ENCODE data around the gene PROSER3. TPM values are rescaled to one million over a fixed set of nuclear protein-coding genes. Genes with fewer than 3 reads are reported as not detected.
"Not testable (repeated sequence)": the region's sequence is repeated elsewhere in the genome, so short reads cannot be mapped to it uniquely, and the experiment has no call there.

PROSER3 gene
- total and polyA plus RNA-seq, 2 of the 13 experiments (the other 11 are each of a cell fraction or from before 2014, with no cell fraction given): 5.1 to 5.7 TPM

DNA sequence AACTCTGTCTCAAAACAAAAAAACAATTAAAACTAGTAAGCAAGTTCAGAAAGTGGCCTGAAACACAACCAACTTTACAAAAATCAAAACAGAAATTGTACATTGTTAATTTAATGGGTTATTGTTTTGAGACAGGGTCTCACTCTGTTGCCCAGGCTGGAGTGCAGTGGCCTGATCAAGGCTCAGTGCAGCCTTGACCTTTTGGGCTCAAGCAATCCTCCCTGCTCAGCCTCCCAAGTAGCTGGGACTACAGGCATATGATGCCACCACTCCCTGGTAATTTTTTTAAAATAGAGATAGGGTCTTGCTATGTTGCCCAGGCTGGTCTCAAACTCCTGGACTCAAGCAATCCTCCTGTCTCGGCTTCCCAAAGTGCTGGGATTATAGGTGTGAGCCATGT is 37.6 kb downstream of the PROSER3 start:
- H3K9me3 ChIP-seq (ENCODE audit: low read length); H3K36me3 ChIP-seq (replicated peaks in 1 of 2; ENCODE audit: control insufficient read depth in 1 of 2, insufficient read depth in 2 of 2, low read length in 2 of 2); DNase-seq (ENCODE audit: low spot score); H3K27me3 ChIP-seq (ENCODE audit: control insufficient read depth in 1 of 2, insufficient read depth in 2 of 2, low read length in 2 of 2); H4K20me1 ChIP-seq (ENCODE audit: insufficient read depth, low read length); H3K9ac ChIP-seq (ENCODE audit: insufficient read depth, low read depth, low read length); H3K79me2 ChIP-seq (ENCODE audit: insufficient read depth, low read length); ATAC-seq; BruUV-seq (replicated peaks); H3K4me3 ChIP-seq (replicated peaks in 1 of 3; ENCODE audit: insufficient read depth in 1 of 3, low read depth in 2 of 3, low read length in 3 of 3); FAIRE-seq; in situ Hi-C loops (cut with HindIII; ENCODE audit: extremely low pct_ligation_motif_present, low pct_unique_long_range_greater_than_20kb); intact Hi-C loops (cut with micrococcal nuclease; ENCODE audit: unreplicated experiment); CTCF ChIA-PET (ENCODE audit: low intra/inter-chr PET ratio, low total read pairs); H3K4me2 ChIP-seq (ENCODE audit: low read depth, low read length); H3K27ac ChIP-seq (ENCODE audit: extremely low read length, insufficient read depth, low read length); POLR2A ChIA-PET; H2AFZ ChIP-seq (ENCODE audit: low read length): not testable (repeated sequence)
- 50% methylated on average over 1 of the region's 1 CpG for WGBS (ENCODE audit: low lambda C conversion rate)
- TF ChIP-seq ZNF121 (CRISPR knock-in tag; IDR thresholded peaks at IDR 0.05): peak; percentile 61
- H3K4me1 ChIP-seq (ENCODE audit: insufficient read depth, low read length): peaks cover 43% of the 10 kb centered on the region

DNA sequence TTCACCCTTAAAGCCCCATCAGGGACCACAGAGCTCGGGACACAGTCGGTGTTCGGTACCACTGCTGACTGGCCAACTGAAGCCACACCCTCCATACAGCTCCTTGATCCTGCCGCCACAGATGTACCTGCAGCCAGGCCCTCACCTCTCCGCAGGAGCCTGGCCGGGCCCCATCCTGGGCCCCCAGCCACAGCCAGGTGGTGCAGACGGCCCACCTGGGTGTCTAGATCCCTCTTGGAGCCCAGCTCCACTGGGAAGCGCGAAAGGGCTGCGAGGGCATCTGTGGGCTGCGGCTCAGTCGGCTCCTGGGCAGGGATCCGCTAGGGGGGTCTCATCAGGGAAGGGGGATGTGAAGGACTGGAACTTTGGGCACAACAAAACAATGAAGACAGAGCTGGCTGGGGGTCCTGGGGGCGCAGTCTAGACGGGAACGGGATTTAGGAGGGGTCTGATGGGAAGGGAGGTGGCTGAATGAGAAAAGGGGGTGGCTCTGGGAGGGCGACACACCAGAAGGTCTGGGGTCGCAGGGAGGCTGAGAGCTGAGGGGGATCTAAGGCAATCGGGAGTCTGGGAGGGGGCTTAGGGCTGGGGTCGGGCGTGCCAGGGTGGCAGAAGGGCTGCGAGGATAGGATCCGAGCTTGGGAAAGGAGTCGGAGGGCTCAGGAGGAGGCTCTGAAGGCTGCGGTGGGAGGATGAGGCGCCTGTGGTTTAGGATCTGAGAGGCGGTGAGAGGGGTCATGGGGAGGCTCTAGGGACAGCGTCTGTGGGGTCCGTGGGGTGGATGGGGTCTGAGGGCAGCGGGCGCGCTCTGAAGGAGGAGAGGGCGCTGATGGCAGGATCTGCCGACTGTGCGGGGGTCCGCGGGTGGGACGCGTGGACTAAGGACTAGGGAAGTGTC is 38.9 kb downstream of the PROSER3 start:
- Histone ChIP-seq H3K4me1 (ENCODE audit: insufficient read depth, low read length) (peaks cover 29% of the 10 kb centered on the region), H3K4me2 (ENCODE audit: low read depth, low read length) (0 out of 2 replicates have a peak overlapping the region, but pooled peaks have one; percentile 3), H3K9me3 (ENCODE audit: low read length) (no peaks in the 10 kb centered on the region), H3K4me3 (replicated peaks in 1 of 3; ENCODE audit: insufficient read depth in 1 of 3, low read depth in 2 of 3, low read length in 3 of 3) (no peak overlapping the region), H3K79me2 (ENCODE audit: insufficient read depth, low read length) (no peaks in the 10 kb centered on the region), H3K36me3 (replicated peaks in 1 of 2; ENCODE audit: control insufficient read depth in 1 of 2, insufficient read depth in 2 of 2, low read length in 2 of 2) (no peaks in the 10 kb centered on the region), H3K27me3 (ENCODE audit: control insufficient read depth in 1 of 2, insufficient read depth in 2 of 2, low read length in 2 of 2) (peaks cover 0 to 4% of the 10 kb centered on the region in 2 experiments; a peak in 3 of 5 replicates), H3K27ac (ENCODE audit: extremely low read length, insufficient read depth, low read length) (no peak overlapping the region), H3K9ac (ENCODE audit: insufficient read depth, low read depth, low read length) (no peak overlapping the region), H4K20me1 (ENCODE audit: insufficient read depth, low read length) (no peaks in the 10 kb centered on the region), H2AFZ (ENCODE audit: low read length) (no peak overlapping the region)
- no peak for FAIRE-seq
- CTCF ChIA-PET (ENCODE audit: low intra/inter-chr PET ratio, low total read pairs): no interaction called here
- POLR2A ChIA-PET: interaction anchor here (1.0 kb wide), 1 partner anchor 20 kb away, joined by 3 read pairs; no protein-coding TSS in a partner anchor
- BruUV-seq (replicated peaks): no TSS peak
- no peak for DNase-seq (ENCODE audit: low spot score)
- WGBS (ENCODE audit: low lambda C conversion rate): 42% methylated on average over 38 of the region's 39 CpGs
- in situ Hi-C loops (cut with HindIII; ENCODE audit: extremely low pct_ligation_motif_present, low pct_unique_long_range_greater_than_20kb) (no loop called here), intact Hi-C loops (cut with micrococcal nuclease; ENCODE audit: unreplicated experiment) (no loop called here)
- peak; percentile 20 for ATAC-seq
- TF ChIP-seq AKAP8 (CRISPR knock-in tag; IDR thresholded peaks at IDR 0.05) (0 out of 2 replicates have a peak, but pooled peaks have one; percentile 2), AGO1 (IDR thresholded peaks at IDR 0.05; ENCODE audit: low read depth, low read length, poor library complexity, severe bottlenecking) (peak; percentile 98), ZNF614 (CRISPR knock-in tag; IDR thresholded peaks at IDR 0.05; ENCODE audit: borderline replicate concordance) (no peak), ZNF234 (CRISPR knock-in tag; conservative IDR thresholded peaks at IDR 0.05) (no peak), POLR2AphosphoS5 (IDR thresholded peaks at IDR 0.05; ENCODE audit: low read depth, low read length) (no peak), TAF15 (IDR thresholded peaks at IDR 0.05; ENCODE audit: low read depth, low read length, poor library complexity, severe bottlenecking) (peak; percentile 32)
- TF ChIP-seq, protein P1, sequence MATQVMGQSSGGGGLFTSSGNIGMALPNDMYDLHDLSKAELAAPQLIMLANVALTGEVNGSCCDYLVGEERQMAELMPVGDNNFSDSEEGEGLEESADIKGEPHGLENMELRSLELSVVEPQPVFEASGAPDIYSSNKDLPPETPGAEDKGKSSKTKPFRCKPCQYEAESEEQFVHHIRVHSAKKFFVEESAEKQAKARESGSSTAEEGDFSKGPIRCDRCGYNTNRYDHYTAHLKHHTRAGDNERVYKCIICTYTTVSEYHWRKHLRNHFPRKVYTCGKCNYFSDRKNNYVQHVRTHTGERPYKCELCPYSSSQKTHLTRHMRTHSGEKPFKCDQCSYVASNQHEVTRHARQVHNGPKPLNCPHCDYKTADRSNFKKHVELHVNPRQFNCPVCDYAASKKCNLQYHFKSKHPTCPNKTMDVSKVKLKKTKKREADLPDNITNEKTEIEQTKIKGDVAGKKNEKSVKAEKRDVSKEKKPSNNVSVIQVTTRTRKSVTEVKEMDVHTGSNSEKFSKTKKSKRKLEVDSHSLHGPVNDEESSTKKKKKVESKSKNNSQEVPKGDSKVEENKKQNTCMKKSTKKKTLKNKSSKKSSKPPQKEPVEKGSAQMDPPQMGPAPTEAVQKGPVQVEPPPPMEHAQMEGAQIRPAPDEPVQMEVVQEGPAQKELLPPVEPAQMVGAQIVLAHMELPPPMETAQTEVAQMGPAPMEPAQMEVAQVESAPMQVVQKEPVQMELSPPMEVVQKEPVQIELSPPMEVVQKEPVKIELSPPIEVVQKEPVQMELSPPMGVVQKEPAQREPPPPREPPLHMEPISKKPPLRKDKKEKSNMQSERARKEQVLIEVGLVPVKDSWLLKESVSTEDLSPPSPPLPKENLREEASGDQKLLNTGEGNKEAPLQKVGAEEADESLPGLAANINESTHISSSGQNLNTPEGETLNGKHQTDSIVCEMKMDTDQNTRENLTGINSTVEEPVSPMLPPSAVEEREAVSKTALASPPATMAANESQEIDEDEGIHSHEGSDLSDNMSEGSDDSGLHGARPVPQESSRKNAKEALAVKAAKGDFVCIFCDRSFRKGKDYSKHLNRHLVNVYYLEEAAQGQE (IDR thresholded peaks at IDR 0.05; ENCODE audit: borderline replicate concordance in 1 of 2, low read depth in 1 of 2, low read length in 2 of 2): no peak
- TF ChIP-seq, protein P2, sequence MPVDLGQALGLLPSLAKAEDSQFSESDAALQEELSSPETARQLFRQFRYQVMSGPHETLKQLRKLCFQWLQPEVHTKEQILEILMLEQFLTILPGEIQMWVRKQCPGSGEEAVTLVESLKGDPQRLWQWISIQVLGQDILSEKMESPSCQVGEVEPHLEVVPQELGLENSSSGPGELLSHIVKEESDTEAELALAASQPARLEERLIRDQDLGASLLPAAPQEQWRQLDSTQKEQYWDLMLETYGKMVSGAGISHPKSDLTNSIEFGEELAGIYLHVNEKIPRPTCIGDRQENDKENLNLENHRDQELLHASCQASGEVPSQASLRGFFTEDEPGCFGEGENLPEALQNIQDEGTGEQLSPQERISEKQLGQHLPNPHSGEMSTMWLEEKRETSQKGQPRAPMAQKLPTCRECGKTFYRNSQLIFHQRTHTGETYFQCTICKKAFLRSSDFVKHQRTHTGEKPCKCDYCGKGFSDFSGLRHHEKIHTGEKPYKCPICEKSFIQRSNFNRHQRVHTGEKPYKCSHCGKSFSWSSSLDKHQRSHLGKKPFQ (CRISPR knock-in tag; IDR thresholded peaks at IDR 0.05; ENCODE audit: insufficient replicate concordance): no peak

Data from HepG2 (cell line).